GM18907 (cell line): ENCODE measurements around the gene LRP5.
"Not testable (repeated sequence)": the region's sequence is repeated elsewhere in the genome, so short reads cannot be mapped to it uniquely, and the experiment has no call there.

Experiments used
- ATAC-seq: cut with Tn5 transposase; IDR thresholded peaks from one replicate; pipeline ENCODE4 v1.9.1; 2021; ENCODE audit warnings: mild to moderate bottlenecking, moderate library complexity; ENCODE audit not compliant: unreplicated experiment

LRP5 gene

DNA sequence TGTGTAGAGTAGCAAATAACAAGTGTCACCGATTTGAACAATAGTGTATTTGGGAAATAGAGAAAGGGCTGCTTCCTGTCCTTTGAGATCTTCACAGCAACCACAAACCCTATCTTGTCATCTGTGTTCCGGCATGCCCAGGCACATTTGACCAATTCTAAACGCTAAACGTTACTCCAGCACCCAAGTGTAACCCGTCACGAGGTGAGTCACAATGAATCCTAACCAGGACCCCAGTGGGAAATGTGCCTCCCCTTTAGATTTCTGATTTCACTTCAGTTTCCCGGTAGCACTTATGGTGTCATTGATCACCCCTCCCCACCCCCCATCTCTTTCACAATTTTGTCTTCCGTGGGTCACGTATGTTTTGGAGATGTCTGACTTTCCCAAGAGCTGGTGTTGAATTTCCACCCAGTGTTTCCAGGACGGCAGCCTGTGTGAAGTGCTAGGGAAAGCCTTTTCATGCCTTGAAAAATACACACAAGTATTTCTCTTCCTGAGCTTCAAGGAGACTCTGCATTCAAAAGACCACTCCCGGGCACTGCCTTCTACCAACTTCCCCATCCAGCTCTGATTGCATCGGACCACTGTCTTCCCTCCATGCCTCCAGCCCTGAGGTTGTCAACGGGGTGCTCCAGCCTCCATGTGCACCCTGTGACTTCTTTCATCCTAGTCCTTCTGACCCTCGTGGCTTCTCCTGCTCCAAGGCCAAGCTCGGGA is 30.1 kb upstream of the LRP5 start:
- ATAC-seq: peak; percentile 82

DNA sequence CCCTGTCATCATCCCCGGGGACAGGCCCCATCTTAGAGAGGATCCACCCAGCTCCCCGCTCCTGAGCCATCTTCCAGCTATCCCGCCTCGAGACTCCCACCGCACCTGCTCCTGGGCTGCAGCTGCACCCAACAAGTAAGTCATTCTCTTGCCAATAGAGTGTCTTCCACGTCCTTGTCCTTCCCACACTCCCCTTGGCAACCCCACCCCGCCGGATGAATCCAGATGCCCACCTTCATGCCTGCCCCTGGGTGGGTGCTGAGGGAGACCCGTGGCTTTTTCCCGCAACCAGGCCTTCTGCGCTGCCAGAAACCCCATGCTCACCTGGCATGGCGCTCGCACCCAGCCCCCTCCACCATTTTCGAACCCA is 29.5 kb upstream of the LRP5 start:
- ATAC-seq: no peak

DNA sequence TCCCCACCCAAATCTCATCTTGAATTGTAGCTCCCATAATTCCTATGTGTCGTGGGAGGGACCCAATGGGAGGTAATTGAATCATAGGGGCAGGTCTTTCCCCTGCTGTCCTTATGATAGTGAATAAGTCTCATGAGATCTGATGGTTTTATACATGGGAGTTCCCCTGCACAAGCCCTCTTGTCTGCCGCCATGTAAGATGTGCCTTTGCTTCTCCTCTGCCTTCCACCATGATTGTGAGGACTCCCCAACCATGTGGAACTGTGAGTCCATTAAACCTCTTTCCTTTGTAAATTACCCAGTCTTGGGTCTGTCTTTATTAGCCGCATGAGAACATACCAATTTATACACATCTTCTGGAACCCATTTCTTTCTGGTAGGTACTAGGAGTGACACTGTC is 27.8 kb upstream of the LRP5 start:
- ATAC-seq: not testable (repeated sequence)

DNA sequence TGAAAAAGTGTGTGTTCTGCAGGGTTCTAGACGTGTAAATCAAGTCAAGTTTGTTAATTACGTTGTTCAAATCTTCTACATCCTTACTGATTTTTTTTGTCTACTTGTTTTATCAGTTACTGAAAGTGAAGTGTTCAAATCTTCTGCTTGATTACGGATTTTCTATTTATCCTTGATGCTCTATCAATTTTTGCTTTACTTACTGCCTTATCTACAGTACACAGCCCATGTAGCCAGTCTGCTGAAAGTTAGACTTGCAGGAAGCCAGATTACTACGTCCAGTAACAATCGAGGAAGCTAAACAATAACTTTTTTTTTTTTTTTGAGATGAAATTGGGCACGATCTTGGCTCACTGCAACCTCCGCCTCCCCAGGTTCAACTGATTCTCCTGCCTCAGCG is 25.0 kb upstream of the LRP5 start:
- no peak for ATAC-seq

DNA sequence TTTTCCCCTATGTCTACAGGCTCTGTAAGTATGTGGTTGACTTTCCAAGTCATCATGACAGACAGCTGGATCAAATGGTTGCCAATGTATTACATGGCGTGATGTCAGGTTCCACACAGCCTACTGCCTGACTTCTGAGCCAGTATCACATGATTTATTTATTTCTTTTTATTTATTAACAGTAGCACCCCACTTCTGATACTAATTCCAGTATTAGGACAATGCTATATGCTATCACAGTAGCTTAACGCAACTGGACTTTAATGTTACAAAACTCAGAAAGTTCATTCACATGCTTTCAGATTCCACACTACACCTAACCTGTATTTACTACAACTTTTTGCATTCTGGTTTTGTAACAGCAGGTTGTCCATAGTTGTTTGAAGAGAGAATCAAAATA is 22.9 kb upstream of the LRP5 start:
- ATAC-seq: no peak

DNA sequence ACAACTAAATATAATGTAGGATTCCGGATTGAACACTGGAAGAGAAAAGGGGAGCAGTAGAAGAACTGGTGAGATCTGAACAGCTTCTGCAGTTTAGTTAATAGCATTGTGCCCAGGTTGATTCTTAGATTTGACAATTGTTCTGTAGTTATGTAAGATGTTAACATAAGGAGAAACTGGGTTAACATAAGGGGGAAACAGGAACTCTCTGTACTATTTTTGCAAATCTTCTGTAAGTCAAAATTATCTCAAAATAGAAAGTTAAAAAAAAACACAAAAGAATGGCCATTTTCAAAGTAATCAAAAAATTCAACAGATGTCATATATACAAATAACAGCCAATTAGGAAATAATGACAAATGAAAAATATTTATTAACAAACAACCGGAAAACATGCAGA is 18.7 kb upstream of the LRP5 start:
- no peak for ATAC-seq

DNA sequence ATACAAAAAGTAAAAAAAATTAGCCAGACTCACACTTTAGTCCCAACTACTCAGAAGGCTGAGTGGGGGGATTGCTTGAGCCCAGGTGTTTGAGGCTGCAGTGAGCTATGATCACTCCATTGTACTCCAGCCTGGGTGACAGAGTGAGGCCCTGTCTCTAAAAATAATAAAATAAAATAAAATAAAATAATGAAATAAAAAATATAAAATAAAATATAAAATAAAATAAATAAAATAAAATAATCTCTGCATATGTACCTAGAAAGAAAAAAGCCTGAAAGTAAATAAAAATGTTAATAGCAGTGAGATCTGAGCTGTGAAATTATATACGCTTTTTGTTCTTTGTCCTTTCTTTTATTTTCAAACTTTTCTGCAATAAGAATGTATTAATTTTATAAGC is 17.1 kb upstream of the LRP5 start:
- no peak for ATAC-seq

DNA sequence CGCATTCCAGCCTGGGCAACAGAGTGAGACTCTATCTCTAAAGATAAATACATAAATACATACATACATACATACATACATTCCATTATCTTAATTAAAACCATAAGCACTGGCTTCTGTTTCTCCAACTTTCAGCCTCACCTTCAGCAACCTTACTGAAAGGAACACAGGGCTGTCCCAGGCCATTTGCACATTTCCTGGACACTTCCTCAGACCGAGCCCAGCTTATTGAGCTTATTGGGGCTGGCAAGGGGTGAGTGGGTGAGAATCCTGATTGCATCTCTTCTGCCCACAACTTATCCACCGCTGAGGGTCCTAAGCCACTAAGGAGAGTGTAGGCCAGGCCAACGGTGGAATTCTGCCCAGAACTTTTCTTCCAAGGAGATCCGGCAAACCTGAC is 16.5 kb upstream of the LRP5 start:
- ATAC-seq: no peak

DNA sequence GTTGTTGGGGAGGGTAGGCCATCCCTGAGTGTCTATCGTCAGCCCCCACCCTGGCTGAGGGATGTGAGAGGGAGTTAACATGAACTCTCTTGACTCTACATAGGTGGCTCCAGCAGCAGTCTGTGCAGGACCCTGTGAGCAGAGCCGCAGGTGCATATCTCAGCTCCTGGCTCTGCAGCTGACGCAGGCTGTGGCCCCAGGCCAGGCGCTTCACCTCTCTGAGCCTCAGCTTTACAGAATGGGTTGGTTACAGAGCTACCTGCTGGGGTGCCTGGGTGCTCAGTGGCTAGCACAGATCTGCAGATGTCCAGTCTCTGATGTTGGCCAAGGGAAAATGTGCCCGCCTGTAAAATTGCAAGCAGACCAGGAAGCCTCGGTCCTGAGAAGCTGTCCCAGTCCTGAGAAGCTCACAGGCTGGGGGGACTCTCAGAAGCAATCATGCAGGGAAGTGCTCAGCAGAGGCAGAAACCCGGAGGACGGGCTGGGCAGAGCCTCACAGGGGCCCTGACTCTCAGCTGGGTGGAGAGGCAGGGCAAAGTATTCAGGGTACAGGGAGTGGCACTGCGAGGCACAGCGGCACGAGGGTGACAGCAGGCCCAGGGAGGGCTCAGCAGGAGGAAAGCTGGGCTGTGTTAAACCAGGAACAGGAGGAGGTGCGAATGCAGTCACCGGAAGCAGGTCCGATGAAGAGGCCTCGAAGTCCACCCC is 15.9 kb upstream of the LRP5 start:
- no peak for ATAC-seq

DNA sequence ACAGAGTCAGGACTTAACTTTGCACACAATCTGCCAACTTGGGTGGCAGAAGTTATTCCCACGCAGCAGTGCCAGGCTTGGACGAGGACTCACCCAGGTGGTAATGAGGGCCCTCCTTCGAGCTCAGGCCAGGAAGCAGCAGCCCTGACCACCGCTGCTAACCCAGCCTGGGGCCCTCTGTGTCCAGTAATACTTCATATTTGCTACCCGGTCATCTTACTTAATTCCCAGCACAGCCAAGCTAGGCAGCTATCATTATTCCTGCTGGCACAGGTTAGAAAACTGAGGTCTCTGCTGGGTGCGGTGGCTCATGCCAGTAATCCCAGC is 15.4 kb upstream of the LRP5 start:
- ATAC-seq: no peak

DNA sequence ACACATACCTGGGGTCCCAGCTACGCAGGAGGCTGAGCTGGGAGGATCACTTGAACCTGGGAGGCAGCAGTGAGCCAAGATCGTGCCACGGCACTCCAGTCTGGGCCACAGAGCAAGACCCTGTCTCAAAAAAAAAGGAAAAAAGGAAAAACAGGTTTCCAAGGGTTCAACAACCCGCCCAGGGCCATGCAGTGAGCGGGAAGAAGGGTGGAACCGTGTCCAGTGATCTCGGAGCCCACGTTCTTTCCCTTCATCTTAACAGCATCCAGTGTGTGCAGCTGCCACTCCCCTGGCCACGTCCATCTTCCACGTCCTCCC is 14.9 kb upstream of the LRP5 start:
- no peak for ATAC-seq

DNA sequence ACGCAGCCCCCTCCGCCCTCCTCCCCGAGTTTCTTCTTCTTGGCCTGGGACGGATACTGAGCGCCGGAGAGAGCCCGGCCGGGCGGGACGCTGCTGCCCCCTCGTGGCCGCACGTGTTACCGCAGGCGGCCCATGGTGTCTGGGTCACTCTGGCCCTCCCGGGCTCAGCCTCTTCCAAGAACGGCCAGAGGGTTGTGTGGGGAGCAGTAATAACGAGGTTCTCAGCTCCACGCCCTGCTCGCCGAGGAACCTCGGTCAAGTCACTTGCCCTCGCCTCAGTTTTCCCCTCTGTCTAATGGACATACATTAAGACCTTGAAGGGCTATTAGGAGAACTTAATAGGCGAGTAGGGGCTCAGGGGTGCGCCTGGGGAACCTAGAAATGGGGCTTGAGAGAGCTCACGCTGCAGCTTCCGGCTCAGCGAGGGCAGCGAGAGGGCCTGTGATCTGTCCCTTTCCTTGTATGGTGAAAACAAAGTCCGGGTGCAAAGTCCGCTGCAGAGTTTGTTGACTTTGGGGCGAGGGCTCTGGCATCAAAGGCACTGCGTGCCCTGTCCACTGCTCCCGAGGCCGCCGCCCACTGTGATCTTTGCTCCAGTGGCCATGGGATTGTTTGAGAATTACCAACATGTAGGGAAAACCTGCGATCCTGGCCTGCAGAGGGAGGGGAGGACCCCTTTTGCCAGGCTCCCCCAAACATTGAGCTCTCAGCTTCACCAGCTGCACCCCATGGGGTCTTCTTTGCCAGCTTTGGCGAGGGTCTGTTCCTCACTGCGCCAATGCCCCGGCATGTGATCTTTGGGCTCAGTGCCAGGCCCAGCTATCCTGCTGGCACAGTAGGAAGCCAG is 14.4 kb upstream of the LRP5 start:
- ATAC-seq: no peak

DNA sequence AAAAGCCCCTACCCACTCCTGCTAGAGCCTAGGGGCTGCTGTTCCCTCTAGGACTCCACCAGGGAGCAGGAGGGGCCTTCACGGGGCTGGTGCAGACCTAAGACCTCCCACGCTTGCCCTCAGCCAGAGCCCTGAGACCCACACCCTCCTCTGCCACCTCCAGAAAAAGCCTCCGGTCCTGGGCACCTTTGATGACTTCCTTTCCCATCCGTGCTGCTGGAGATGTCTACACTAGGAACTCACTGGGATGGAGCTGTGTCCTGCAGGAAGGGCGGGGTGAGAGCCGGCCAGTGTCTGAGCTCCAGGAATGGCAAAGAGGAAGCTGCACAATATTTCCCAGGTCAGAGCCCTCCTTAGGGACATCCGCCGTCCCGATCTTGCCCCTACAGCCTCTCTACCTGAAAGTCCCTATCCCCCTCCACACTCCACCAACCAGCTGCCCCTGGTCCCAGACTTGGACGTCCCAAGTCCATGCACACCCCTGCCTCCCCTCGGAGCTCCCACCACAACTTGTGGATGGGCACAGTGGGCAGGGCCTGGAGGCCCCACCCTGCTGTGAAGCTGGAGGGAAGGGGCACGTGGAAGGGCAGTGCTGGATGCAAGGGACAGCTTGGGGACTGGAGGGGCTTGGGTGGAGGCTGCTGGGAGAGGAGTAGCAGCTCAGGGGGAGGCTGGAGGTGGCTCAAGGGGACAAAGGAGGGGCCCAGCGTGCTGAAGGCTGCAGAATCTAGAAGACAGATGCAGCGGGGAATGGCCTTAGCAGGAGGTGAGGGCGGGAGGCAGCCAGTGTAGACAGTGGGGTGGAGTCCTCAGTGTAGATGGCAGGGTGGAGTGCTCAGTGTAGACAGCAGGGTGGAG is 13.5 kb upstream of the LRP5 start:
- no peak for ATAC-seq

DNA sequence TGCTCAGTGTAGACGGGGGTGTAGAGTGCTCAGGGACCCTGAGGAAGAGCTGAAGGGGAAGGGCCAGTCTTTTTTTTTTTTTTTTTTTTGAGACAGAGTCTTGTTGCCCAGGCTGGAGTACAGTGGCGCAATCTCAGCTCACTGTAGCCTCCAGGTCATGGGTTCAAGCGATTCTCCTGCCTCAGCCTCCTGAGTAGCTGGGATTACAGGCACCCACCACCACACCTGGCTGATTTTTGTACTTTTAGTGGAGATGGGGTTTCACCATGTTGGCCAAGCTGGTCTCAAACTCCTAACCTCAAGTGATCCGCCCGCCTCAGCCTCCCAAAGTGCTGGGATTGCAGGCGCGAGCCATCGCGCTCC is 12.9 kb upstream of the LRP5 start:
- ATAC-seq: not testable (repeated sequence)

DNA sequence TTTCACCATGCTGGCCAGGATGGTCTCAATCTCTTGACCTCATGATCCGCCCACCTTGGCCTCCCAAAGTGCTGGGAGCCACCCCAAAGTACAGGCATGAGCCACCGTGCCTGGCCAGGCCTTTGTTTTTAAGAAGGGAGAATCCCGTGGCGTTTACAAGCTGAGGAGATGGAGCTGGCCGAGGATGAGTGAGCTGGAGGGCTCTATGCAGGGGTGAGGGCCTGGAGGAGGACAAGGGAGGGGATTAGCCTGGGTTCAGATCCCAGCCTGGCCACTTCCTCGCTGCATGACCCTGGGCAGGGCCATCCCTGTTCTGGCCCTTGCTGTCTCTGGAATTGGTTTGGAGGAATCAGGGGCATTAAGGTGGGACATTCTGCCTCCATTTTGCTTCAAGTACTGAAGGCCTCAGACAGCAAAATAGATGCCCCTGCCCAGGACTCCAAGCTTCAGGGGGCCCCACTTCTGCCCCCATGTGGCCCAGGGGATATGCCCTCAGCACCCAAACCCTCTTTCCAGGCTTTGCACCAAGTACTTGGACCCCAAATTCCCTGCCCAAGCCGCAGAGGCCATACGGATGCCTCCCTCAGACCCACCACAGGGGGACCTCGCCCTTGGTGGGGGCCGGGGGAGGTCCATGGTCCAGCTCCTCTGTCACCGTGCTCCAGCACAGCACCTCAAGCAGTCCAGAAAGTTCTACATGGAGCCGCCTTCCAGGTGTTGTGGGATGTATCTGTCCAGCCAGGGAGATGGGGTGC is 12.1 kb upstream of the LRP5 start:
- ATAC-seq: no peak

DNA sequence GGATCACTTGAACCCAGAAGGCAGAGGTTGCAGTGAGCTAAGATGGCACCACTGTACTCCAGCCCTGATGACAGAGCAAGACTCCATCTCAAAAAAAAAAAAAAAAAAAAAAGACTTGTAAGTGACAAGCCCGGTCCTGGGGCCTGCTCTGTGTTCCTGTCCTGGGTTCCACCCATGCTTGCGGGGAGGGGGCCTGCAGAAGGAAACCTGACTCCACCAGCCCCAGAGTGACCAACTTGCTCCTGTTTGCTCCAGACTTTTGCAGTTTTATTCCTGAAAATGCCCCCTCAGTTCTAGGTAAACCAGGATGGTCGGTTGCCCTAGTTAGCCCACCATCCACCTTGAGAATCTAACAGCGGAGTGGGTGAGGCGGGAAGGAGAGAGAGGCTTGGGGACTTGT is 10.1 kb upstream of the LRP5 start:
- ATAC-seq: no peak

DNA sequence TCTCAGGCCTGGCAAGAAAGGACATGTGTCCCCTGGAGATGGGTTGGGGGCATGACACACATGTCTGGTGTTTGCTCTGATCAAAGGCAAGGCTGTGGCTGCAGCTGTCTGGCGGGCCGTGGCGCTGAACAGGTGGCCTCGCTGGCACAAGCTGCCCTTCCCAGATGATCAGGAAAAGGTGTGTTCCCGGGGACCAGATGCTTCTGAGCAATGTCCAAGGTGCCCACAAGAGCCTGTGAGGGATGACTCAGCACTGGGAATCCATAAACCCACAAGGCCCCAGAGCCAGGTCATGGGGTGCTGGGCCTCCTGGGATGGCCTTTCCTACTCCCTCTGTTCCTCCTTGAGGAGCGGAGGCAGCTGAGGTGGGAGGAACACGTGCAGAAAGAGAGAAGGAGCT is 9.7 kb upstream of the LRP5 start:
- no peak for ATAC-seq

DNA sequence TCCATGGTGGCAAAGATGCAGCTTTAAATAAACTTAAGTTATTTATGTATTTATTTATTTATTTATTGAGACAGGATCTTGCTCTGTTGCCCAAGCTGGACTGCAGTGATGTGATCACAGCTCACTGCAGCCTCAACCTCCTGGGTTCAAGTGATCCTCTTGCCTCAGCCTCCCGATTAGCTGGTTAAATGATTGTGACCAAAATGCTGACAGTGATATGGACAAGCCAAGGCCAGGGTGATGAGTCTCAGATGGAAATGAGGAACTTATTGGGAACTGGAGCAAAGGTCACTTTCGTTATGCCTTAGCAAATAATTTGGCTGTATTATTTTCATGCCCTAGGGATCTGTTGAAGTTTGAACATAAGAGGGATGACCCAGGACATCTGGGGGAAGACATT is 9.3 kb upstream of the LRP5 start:
- no peak for ATAC-seq

DNA sequence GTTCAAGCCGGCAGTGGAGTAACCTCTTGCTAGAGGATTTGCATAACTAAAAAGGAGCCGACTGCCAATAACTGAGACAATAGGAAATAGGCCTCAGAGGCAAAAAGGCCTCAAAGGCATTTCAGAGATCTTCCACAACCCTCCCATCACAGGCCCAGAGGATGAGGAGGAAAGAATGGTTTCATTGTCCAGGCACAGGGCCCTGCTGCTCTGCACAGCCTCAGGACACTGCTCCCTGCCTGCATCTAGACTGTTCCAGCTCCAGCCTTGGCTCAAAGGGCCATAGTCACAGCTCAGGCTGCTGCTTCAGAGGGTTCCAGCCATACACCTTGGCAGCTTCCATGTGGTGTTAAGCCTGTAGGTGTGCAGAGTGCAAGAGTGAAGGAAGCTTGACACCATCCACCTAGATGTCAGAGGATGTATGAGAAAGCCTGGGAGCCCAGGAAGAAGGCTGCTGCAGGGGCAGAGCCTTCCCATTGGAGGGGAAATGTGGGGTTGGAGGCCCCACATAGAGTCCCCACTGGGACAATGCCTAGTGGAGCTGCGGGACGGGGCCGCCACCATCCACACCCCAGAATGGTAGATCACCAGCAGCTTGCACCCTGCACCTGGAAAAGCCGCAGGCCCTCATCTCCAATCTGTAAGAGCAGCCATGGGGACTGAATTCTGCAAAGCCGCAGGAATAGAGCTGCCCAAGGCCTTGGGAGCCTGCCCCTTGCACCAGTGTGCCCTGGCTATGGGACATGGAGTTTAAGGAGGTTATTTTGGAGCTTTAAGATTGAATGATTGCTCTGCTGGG is 8.2 kb upstream of the LRP5 start:
- no peak for ATAC-seq

DNA sequence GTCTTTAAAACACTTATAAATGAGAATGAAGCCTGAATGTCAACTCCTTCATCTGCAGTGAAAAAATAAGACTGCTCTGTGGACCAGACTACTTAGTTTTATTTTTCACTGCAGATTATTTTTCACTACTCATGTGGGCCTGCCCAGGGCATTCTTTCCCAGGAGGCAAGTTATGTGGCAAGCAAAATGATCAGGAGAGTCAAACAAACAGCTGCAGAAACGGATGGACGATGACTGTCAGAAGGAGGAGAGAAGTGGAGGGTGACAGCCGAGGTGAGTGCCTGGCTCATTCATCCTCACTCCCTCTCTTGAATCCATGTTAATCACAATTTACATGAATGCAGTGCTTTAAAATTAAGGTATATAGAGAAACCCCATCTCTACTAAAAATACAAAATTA is 5.8 kb upstream of the LRP5 start:
- ATAC-seq: no peak
